ENCODE data around the gene CCK. TPM values are rescaled to one million over a fixed set of nuclear protein-coding genes. Genes with fewer than 3 reads are reported as not detected.

CCK gene
- total and polyA plus RNA-seq, 10 donors = not detected

GRCh38 chr3:42216302-42216701 is 49.7 kb downstream of the CCK start:
- intact Hi-C loops (cut with DNase I; ENCODE audit: low total_unique reads) = no loop called here
- H3K9me3 ChIP-seq = no peaks in the 10 kb centered on the region
- 66 to 89% (median 73%) methylated on average over 4 of the region's 4 CpGs for WGBS, 5 donors
- no peak for TF ChIP-seq POLR2AphosphoS5 (IDR thresholded peaks at IDR 0.05)
- TF ChIP-seq POLR2A (IDR thresholded peaks at IDR 0.05) = no peak
- no peak for TF ChIP-seq CTCF (IDR thresholded peaks at IDR 0.05 in 8 of 11, conservative IDR thresholded peaks at IDR 0.05 in 3 of 11)
- H3K4me1 ChIP-seq = peaks cover 8 to 61% (median 37%) of the 10 kb centered on the region in 6 donors
- peak overlapping the region in 4 of 8 donors; percentile 41 to 64 (median 61) for H3K27ac ChIP-seq
- peaks cover 3 to 82% (median 23%) of the 10 kb centered on the region in 6 donors for H3K36me3 ChIP-seq
- DNase-seq = no peak
- no peak overlapping the region for H3K4me3 ChIP-seq
- H3K27me3 ChIP-seq (replicated peaks in 1 of 7) = no peaks in the 10 kb centered on the region

- TF ChIP-seq CTCF (IDR thresholded peaks at IDR 0.05 in 8 of 11, conservative IDR thresholded peaks at IDR 0.05 in 3 of 11) (no peak), POLR2A (IDR thresholded peaks at IDR 0.05) (no peak), POLR2AphosphoS5 (IDR thresholded peaks at IDR 0.05) (no peak)
- no peaks in the 10 kb centered on the region for H3K27me3 ChIP-seq (replicated peaks in 1 of 7)
- DNase-seq = no peak
- no peak overlapping the region for H3K4me3 ChIP-seq
- H3K9me3 ChIP-seq = no peaks in the 10 kb centered on the region
- intact Hi-C loops (cut with DNase I; ENCODE audit: low total_unique reads) = no loop called here
- peak overlapping the region in 4 of 8 donors; percentile 20 to 65 (median 56) for H3K27ac ChIP-seq
- WGBS, 5 donors = 53 to 77% (median 72%) methylated on average over 8 of the region's 8 CpGs
- H3K4me1 ChIP-seq = peaks cover 8 to 61% (median 37%) of the 10 kb centered on the region in 6 donors
- H3K36me3 ChIP-seq = peaks cover 0 to 82% (median 27%) of the 10 kb centered on the region in 6 donors
These were observed 51.3 kb downstream of the CCK start for GRCh38 chr3:42214565-42215283.

- intact Hi-C loops (cut with DNase I; ENCODE audit: low total_unique reads) = no loop called here
- peaks cover 8 to 61% (median 37%) of the 10 kb centered on the region in 6 donors for H3K4me1 ChIP-seq
- DNase-seq = no peak
These were observed 51.9 kb downstream of the CCK start for GRCh38 chr3:42214064-42214463.

More at GRCh38 chr3:42214064-42214463, 51.9 kb downstream of the CCK start:
- Histone ChIP-seq H3K36me3 (peaks cover 0 to 82% (median 32%) of the 10 kb centered on the region in 6 donors), H3K9me3 (no peaks in the 10 kb centered on the region), H3K27ac (peak overlapping the region in 5 of 8 donors; percentile 20 to 65 (median 51)), H3K4me3 (no peak overlapping the region), H3K27me3 (replicated peaks in 1 of 7) (no peaks in the 10 kb centered on the region)
- WGBS, 5 donors = 67 to 77% (median 75%) methylated on average over 2 of the region's 2 CpGs
- TF ChIP-seq POLR2AphosphoS5 (IDR thresholded peaks at IDR 0.05) (peak in 1 of 3 donors; percentile 18), POLR2A (IDR thresholded peaks at IDR 0.05) (no peak), CTCF (IDR thresholded peaks at IDR 0.05 in 8 of 11, conservative IDR thresholded peaks at IDR 0.05 in 3 of 11) (no peak)

Data from spleen (tissue), 11 donors.